GM19395 (cell line): Measurements from ENCODE around the gene SCAF1.

Source experiments
- ATAC-seq: cut with Tn5 transposase; IDR thresholded peaks from one replicate; pipeline ENCODE4 v1.9.1; 2021; ENCODE audit warnings: mild to moderate bottlenecking, moderate library complexity; ENCODE audit not compliant: unreplicated experiment

Gene SCAF1

GRCh38 chr19:49704888-49705642 is 63.1 kb downstream of the SCAF1 start:
- no peak for ATAC-seq

DNA sequence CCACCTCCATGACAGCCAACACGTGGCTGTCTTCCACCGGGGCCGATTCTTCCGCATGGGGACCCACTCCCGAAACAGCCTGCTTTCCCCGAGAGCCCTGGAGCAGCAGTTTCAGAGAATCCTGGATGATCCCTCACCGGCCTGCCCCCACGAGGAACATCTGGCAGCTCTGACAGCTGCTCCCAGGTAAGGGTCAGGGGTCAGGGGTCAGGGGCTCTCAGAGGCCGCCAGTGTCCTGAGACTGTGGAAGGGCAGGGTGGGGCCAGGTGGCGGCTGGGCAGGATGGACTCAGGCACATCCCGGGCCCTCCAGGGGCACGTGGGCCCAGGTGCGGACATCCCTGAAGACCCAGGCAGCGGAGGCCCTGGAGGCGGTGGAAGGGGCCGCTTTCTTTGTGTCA is 63.9 kb downstream of the SCAF1 start:
- no peak for ATAC-seq
